Central memory CD4-positive, alpha-beta T cell (primary cell): ENCODE results near the gene POLK.
A peak's percentile ranks its signal among the peaks of the same experiment; 100 is the strongest.
"Not testable (repeated sequence)": the region's sequence is repeated elsewhere in the genome, so short reads cannot be mapped to it uniquely, and the experiment has no call there.

Experiments used
- DNase-seq: peaks from one replicate; pipeline ENCODE4 v3.0.0; 2022

The POLK gene

DNA sequence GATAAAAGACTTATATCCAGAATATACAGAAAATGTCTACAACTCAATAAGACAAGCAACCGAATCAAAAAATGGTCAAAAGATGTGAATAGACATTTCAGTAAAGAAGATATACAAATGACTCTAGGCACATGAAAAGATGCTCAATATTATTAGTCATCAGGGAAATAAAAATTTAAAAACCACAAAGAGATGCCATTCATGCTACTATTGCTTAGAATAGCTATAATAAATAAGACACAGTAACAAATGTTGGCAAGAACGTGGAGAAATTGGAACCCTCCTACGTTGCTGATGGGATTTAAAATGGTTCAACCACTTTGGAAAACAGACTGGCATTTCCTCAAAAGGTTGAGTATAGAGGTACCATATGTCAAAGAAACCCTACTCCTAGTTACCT is 39.8 kb downstream of the POLK start:
- no peak for DNase-seq

DNA sequence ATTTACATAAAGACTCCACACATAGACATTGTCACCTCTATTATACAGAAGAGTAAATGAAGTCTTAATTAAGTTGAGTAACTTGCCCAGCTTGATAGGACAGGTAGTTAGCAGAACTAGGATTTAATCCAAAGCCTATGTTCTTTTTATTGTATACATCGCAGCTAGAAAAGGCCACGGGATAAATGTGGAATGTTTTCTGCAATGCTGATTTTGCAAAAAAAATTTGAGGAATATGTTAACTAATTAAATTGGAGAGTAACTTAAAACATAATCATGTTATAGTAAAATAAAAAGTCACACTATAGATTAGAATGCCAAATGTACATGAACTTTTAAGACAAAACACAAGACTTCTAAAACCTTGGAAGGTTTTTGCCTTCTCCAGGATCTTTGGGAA is 41.1 kb downstream of the POLK start:
- DNase-seq = no peak

DNA sequence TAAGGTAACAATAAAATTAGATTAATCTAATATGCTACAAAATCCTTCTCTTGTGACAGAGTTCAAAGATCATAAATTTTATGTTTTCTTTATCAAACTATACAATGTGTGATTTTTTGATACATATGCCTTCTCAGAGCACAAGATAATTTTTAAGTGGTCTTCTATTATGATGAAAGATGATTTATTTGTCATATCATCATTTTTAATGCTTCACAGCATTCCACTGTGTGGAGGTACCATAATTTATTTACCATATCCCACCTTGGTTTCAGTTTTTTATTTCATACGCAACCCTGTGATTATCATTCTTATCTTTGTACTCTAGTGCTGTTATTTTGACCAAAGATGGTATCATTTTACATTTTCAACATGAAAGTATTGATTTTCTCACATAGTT is 41.7 kb downstream of the POLK start:
- no peak for DNase-seq

DNA sequence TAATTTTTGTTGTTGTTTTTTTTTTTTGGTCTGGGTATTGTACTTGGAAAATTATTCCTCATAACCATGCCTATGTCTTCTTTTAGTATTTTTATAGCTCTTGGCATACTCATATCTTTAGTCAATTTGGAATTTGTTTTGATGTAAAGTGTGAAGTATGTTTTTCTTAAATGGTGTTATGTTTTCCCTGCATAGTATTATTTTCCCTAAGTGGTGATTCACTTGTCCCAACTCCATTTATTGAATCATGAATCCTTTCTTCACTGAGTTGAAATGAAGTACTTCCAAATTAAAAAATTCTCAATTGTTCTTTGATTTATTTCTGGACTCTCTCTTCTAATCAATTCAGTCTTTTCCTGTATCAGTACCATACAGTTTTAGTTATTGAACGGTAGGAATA is 46.5 kb downstream of the POLK start:
- DNase-seq = no peak

DNA sequence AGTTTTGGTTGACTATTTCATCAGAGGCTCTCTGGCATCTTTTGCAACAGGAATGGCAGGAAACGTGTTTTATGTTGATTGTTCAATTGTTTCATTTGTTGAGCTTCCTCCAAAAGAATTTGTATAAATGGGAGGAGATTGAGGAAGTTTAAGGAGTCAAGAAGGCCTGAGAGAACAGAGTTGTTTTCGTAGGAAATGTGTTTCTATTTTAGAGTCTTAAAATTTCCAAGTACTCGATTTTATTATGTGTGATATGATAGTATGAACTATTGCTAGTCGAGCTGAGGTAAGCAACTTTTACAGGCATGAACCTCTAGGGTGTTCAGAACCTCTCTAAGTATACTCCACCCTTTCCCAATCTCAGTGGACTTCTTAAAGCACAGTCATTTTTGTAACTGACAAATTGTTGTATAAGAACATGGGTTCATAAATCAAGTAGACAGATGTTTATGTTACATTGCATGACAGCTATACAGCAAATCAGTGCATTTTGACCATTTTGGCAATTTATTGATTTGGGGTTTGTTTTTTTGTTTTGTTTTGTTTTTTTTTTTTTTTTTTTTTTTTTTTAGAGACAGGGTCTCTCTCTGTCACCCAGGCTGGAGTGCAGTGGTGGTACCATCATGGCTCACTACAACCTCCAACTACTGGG is 47.4 kb downstream of the POLK start:
- no peak for DNase-seq

DNA sequence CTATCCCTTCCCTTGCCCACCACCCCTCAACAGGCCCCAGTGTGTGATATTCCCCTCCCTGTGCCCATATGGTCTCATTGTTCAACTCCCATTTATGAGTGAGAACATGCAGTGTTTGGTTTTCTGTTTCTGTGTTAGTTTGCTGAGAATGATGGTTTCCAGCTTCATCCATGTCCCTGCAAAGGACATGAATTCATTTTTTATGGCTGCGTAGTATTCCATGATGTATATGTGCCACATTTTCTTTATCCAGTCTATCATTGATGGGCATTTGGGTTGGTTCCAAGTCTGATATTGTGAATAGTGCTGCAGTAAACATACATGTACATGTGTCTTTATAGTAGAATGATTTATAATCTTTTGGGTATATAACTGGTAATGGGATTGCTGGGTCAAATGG is 49.0 kb downstream of the POLK start:
- not testable (repeated sequence) for DNase-seq

DNA sequence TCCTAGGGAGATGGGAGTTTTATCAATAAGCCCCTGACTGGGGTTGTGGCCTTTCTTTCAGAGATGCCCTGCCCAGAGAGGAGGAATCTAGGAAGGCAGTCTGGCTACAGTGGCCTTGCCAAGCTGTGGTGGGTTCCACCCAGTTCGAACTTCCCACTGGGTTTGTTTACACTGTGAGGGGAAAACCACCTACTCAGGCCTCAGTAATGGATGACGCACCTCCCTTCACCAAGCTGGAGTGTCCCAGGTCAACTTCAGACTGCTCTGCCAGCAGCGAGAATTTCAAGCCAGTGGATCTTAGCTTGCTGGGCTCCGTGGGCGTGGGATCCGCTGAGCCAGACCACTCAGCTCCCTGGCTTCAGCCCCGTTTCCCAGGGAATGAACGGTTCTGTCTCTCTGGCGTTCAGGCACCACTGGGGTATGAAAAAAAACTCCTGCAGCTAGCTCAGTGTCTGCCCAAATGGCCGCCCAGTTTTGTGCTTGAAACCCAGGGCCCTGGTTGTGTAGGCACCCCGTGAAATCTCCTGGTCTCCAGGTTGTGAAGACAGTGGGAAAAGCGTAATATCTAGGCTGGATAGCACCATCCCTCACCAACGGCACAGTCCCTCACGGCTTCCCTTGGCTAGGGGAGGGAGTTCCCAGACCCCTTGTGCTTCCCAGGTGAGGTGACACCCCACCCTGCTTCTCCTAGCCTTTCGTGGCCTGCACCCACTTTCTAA is 54.5 kb downstream of the POLK start:
- DNase-seq = not testable (repeated sequence)

DNA sequence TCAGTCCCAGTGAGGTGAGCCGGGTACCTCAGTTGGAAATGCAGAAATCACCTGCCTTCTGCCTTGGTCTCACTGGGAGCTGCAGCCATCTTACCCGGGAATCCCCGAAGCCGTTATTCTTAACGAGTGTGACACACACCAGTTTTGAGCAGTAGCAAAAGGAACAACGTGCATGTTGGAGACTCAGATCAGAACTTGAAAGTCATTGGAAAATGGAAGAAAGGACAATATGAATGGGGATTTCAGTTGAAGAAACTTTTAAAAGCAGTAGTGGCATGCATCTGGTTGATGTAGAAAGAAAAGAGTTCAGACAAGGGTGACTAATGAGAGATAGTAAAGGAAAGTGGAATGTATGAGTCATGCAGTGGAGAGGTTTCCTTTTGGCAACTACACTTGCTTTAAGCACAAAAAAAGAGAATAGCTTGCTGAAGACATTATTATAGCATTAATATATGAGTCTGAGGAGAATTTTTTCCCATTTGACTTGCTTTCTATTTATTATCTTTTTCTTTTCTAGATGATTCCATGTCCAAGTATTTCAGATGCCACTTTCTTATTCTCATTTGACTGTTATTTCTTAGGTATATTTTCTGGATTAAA is 55.1 kb downstream of the POLK start:
- DNase-seq = peak; percentile 17

GRCh38 chr5:75567710-75568109 is 56.0 kb downstream of the POLK start:
- no peak for DNase-seq

GRCh38 chr5:75568202-75568601 is 56.5 kb downstream of the POLK start:
- DNase-seq = no peak

DNA sequence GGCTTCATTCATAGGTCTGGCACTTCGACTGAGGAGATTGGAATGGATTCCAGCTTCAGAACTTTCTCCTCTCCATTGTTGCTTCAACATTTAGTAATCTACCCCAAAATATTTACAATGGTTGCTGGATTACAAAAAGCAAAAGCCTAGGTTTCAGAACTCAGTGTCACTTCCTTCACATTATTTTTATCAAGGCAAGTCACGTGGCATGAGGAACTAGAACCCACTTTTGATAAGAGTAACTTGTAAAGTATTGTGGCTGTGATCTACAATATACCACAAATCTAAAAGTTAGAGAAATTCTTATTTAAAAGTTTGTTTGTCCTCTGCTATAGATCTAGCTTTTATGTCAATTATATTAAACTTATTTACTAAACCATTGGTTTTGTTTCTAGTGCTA is 59.9 kb downstream of the POLK start:
- no peak for DNase-seq

- DNase-seq = no peak
Measured at GRCh38 chr5:75574791-75575190, 63.1 kb downstream of the POLK start.

GRCh38 chr5:75578280-75578679 is 66.6 kb downstream of the POLK start:
- not testable (repeated sequence) for DNase-seq

DNA sequence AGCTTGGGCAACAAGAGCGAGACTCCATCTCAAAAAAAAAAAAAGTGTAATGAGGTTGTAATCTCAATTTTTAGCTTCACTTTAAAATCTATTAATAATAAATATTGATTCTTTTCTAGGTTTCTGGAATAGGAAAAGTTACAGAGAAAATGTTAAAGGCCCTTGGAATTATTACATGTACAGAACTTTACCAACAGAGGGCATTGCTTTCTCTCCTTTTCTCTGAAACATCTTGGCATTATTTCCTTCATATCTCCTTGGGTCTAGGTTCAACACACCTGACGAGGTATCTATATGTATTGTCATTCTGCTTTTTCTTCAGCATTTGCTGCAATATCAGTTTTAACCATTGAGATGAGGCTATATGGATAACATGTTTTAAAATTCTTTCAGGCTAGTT is 73.0 kb downstream of the POLK start:
- DNase-seq = no peak

GRCh38 chr5:75588666-75589065 is 77.0 kb downstream of the POLK start:
- no peak for DNase-seq

DNA sequence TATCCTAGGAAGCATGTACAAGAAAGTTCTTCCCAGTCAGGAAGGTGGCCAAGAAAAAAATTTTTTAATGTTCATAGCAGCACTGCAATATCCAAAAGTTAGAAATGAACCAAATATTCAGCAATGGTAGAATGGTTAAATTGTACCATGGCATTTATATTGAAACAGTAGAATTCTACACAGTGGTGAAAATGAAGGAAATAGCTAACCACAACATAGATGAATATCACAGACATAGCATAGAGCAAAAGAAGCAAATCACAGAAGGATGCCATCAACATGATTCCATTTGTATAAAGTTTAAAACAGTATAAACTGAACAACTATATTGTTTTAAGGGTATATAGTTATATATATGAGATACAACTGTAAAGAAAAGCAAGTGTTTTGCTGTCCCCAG is 88.8 kb downstream of the POLK start:
- DNase-seq = no peak

- no peak for DNase-seq
Measured at GRCh38 chr5:75601567-75601966, 89.9 kb downstream of the POLK start.

- no peak for DNase-seq
Measured at GRCh38 chr5:75601996-75602395, 90.3 kb downstream of the POLK start.

DNA sequence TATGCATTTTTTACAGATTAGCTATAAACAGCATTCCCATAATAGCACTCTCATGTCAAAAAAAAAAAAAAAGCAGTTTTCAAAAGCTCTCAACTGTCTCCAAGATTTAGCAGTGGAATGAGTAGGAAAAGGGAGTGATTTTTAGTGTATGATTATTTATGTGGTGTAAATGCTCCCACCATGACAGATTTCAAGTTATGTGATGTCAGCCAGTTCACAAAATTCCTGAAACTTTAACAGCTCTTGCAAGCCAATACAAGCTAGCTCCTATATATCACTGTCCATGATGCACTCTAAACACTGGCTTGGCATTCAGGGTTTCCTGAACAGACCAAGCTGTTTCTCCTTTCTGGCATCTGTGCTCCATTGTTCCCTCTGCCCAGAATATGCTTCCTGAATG is 91.7 kb downstream of the POLK start:
- DNase-seq = no peak

DNA sequence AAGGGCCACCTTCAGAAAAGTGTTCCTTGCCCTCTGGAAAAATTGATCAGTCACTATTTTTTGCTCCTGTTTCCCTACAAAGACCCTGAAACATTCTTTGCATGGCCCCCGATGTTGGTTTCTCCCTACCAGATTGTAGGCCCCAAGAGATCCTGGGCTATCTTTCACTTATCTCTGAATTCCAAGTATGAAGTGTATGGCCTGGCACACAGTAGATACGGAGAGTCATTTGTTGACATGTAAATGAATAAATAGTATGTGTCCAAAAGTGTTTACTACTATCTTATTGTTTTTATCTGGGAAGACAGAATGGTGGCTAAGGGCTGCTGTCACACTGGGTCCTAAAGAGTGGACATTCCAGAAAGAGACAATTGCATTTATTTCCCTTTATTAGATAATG is 92.1 kb downstream of the POLK start:
- DNase-seq = no peak

GRCh38 chr5:75607341-75607740 is 95.7 kb downstream of the POLK start:
- DNase-seq = not testable (repeated sequence)

DNA sequence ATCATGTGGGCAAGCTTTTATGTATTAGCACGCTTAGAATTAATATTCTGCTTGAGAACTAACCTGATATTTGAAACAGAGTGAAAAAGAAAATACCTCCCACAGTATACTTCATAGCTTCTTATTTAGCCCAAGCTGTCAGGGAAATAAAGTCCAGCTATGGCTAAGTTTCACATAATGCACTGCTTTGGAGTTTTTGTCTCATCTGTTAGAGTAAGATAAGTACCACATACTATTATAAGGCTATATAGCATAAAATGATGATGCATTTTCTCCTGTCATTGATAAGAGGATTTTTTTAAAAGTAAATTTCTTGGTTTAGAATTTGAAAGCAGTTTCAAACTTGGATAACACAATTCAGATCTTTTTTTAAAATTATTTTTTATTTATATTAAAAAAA is 97.2 kb downstream of the POLK start:
- no peak for DNase-seq

DNA sequence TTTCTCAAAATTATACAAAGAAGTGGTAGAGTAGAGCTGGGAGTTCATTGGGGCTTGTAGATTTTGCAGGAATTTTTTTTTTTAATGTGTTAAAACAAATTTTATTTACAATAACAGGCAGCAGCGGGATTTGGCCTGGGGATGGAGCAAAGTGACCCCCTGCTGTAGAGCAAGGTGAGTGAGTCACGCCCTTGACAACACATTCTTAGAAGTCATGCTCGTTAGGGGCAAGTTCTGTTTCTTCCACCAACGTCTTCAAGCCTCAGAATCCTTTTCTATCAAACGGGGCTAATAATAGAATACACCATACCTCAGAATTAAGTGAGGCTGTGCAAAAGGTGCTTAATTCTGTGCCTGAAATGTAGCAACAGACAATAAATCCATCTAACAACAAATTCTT is 98.5 kb downstream of the POLK start:
- DNase-seq = no peak

DNA sequence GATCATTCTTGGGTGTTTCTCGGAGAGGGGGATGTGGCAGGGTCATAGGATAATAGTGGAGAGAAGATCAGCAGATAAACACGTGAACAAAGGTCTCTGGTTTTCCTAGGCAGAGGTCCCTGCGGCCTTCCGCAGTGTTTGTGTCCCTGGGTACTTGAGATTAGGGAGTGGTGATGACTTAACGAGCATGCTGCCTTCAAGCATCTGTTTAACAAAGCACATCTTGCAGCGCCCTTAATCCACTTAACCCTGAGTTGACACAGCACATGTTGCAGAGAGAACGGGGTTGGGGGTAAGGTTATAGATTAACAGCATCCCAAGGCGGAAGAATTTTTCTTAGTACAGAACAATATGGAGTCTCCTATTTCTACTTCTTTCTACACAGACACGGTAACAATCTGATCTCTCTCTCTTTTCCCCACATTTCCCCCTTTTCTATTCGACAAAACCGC is 99.2 kb downstream of the POLK start:
- DNase-seq = not testable (repeated sequence)
